ENCODE data around the gene ACAA2.
"Not testable (repeated sequence)": the region's sequence is repeated elsewhere in the genome, so short reads cannot be mapped to it uniquely, and the experiment has no call there.

ACAA2 gene

GRCh38 chr18:49844903-49845302 lies 31.6 kb upstream of the ACAA2 start:
- DNase-seq (ENCODE audit: low read depth in 2 of 2) = no peak

DNA sequence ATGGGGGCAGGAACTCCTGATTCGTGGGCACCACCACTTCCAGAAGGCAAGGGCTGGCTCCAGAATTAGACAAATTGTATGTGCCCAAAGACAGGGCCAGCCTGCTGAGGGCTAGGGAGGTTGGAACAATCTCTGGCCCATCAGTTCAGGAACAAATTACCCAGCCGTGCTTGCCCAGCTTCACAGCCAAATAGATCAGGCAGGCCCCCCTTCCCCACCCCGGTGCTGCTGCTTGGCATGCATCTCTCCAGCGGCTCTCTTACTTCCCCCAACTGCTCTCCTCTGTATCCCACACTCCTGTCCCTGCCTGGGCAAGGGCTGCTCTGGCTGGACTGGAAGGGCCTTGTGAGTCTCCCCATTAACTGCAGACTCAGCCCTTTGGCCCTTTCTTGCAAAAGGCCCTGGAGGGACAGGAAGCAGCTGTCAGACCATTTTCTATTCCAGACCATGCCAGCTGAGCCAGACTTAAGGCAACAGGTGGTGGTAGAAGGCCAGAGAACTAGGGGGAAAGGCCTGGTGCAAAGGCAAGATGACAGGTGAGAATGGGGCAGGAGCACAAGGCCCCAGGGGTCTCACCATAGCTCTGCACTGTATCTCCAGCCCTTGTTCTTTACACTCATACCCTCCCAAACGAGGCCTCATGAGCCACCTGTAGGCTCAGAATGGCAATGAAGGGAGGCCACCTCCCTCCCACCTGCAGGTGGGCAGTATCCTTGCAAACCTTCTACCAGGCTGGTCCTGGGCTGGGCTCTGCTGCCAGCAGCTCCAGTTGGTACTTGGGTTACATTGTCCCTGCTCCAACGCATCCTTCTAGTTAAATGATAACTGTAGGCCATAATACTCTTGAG lies 30.7 kb upstream of the ACAA2 start:
- DNase-seq (ENCODE audit: low read depth in 2 of 2) = no peak

DNA sequence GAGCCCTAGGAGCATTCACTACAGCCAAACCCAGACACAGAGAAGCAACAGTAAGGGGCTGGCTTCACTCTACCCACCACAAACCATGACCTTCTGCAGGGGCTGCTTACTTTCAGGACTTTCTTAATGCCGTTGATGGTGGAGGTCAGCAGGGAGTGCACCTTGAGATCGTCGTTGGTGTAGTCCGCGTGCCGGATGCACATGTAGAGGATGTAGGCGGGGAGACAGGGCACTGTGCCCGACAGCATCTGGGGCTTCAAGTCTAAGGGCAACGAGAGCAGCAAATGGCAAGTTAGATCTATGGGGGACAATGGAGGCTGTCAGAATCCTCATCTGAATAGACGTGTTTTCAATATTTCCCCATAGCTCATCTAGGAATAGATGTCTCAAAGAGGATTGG lies 29.8 kb upstream of the ACAA2 start:
- DNase-seq (ENCODE audit: low read depth in 2 of 2) = no peak

- DNase-seq (ENCODE audit: low read depth in 2 of 2) = no peak
Observed at GRCh38 chr18:49842656-49843055, 29.3 kb upstream of the ACAA2 start.

DNA sequence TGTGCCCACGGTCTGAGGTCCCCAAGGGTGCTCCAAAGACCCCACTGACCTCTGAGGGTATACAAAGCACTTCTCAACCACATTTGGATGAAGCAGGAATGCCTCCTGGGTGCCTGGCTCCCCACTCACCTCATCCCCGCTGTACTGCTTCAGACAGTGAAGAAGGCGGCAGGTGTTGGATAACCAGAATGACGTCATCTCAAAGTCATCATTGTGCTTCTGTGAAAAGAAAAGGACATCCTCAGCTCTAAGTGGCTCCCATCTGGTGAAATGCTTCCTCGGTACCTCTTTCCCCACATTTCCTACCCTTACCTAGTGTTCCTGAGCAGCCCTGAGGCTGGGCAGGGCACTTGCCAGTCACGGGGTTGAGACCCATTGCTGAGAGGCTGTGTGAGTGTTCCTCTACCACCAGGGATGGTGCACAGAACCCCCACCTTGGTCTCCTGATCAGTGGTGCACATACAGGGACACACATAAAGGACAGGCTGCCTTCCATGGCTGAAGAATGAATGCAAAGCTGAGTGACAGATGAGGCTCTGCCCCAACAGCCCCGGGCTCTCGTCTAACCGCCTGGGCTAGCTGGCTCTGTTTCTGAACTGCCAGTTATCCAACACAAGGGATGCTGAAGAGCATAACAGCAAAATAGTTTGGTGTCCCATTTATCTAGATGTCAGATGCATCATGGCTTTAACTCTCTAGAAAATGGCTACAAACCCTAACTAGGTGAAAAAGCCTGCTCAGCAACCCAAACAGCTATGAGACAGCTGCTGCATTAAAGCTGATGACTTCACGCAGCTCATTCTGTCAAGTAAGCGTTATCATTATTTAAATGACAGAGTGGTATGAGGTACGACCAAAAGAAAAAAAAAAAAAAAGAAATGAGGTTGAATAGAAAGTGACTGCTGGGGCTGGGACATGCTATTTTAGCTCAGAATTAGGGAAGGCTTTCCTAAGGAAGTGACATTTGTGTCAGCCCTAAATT lies 28.2 kb upstream of the ACAA2 start:
- no peak for DNase-seq (ENCODE audit: low read depth in 2 of 2)

DNA sequence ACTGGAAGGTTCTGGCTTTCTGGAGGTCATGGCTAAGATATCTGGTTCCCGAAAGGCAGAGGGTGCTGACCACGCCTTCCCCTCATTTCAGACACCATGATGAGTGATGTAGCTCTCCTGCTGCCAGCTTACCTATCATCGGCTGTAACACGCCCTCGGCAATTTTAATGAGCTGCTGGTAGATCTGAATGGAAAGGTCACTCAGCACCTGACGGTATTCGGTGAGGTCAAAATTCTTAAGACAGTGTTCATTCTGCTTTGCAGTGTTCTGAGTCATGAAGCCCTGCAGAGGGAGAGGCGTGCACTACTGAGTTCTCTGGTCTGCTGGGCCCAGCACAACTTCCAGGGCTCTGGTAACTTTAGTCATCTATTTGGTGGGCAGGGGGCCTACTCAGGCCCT lies 25.7 kb upstream of the ACAA2 start:
- no peak for DNase-seq (ENCODE audit: low read depth in 2 of 2)

DNA sequence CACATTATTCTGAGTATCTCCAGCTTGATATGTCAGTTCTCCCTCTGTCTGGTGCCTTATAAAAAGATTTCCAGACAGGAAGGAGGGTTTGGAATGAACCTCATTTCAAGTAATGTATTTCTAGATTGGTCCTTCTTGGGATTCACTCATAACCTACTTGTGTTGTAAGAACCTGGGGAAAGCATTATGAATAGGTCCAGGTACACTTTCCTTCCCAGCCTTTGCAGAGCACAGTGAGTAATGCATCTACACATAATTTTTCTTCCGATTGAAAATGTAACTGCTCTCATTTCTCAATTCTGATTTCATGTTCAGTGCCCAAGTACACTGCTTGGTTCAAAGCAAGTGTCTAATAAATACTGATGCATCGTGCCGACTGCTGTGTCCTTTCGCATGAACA lies 25.0 kb upstream of the ACAA2 start:
- DNase-seq (ENCODE audit: low read depth in 2 of 2) = no peak

DNA sequence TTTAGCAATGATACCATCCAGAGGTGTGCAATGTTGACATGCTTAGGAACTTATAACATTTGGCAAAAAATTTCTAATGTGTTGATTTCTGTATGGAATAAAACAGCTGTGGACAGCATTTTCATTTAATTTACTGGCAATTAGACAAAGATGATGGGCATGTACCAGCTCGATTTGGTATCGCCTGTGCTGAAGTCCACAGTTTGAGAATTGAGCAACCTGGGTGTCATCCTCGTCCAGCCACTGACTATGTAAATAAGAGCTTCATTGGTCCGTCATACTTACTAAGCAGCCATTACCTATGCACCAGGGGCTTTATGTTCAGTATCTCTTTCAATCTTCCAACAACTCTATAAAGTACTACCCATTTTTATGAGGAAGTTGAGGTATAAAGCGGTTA lies 24.6 kb upstream of the ACAA2 start:
- no peak for DNase-seq (ENCODE audit: low read depth in 2 of 2)

- DNase-seq (ENCODE audit: low read depth in 2 of 2) = not testable (repeated sequence)
Observed at GRCh38 chr18:49837316-49837835, 24.0 kb upstream of the ACAA2 start.

GRCh38 chr18:49835405-49835804 lies 22.1 kb upstream of the ACAA2 start:
- DNase-seq (ENCODE audit: low read depth in 2 of 2) = no peak

DNA sequence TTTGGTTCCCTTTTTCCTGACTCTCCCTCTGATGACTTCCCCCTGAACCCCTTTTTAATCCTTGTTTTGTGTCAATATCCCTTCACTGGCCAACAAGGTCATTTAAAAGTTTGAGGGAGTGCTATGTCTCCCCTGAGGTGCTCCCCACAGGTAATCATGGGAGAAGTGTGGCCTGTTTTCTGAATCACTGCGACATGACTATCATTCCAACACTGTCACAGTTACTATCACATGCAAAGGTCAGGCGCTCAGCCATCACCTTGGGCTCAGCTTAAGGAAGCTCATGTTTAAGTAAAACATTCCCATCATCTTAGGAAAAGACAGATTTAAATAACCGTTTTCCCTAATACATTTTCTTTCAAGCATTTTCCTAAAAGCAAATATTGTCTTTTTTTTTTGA lies 20.9 kb upstream of the ACAA2 start:
- no peak for DNase-seq (ENCODE audit: low read depth in 2 of 2)

DNA sequence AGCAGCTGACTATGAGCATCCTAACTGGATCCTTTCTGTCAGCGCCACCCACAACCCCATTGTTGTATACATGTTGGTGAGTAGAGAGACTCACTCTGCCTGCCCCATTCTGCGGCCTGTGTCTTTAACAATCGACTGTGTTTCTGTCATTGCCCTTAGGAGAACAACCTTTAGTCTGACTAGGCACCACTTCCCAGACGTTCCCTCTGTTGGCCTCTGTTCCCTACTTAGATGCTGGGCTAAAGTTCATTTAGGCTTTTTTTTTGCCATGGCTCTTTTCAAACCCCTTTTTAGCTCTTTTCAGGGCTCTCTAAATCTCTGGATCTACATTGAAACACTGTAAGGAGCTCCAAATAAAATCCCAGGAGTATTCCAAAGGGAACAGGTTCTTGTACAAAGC lies 20.5 kb upstream of the ACAA2 start:
- DNase-seq (ENCODE audit: low read depth in 2 of 2) = no peak

GRCh38 chr18:49832221-49832647 lies 18.9 kb upstream of the ACAA2 start:
- no peak for DNase-seq (ENCODE audit: low read depth in 2 of 2)

DNA sequence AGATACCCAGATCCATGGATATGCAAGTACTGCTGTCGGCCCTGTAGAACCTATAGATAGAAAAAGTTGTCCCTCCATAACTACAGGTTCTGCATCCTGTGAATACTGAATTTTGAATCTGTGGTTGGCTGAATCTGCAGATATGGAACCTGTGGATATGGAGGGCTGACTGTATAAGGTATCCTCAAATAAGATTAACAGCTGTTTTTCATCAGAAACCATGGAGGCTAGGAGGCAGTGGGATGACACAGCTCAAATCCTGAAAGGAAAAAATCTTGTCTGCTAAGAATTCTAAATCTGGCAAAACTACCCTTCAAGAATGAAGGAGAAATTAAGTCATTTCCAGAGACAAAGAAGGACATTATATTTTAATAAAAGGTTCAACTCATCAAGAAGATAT lies 14.7 kb upstream of the ACAA2 start:
- DNase-seq (ENCODE audit: low read depth in 2 of 2) = no peak

GRCh38 chr18:49819823-49820671 lies 6.7 kb upstream of the ACAA2 start:
- peak; percentile 6 to 17 for DNase-seq (ENCODE audit: low read depth in 2 of 2)

DNA sequence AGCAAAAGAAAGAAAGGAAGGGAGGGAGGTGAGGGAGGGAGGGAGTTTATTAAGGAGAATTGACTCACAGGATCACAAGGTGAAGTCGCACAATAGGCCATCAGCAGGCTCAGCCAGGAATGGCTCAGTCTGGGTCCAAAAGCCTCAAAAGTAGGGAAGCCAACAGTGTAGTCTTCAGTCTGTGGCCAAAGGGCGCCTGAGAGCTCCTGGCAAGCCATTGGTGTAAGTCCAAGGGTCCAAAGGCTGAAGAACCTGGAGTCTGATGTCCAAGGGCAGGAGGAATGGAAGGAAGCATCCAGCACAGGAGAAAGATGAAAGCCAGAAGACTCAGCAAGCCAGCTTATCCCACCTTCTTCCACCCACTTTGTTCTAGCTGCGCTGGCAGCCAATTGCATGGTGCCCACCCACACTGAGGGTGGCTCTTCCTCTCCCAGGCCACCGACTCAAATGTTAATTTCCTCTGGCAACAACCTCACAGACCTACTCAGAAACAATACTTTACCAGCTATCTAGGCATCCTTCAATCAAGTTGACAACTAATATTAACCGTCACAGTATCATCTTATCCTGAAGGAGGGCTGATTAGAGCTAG lies 5.8 kb upstream of the ACAA2 start:
- DNase-seq (ENCODE audit: low read depth in 2 of 2) = no peak

DNA sequence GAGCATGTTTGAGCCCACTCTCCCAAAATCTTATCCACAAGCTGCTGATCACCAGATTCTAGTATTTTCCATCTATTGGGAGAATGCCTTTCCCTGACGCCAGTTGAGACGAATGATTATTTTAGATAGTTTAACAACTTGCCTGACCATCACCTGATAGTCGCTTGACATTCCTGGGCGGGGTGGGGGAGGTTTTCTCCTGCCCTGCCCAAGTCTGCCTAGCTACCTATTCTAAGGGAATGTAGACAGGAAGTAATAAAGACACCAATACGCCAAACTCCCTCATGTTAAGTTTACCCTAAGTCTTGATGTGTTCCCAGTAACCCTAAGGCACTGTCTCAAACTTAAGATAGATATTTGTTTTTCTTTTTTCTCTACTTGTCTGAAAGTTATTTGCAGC lies 4.6 kb upstream of the ACAA2 start:
- no peak for DNase-seq (ENCODE audit: low read depth in 2 of 2)

GRCh38 chr18:49815927-49816326 lies 2.6 kb upstream of the ACAA2 start:
- DNase-seq (ENCODE audit: low read depth in 2 of 2) = no peak

- DNase-seq (ENCODE audit: low read depth in 2 of 2) = peak; percentile 27 to 31
Observed at GRCh38 chr18:49814147-49814499, 790 bp upstream of the ACAA2 start.

GRCh38 chr18:49813069-49813318 lies 339 bp downstream of the ACAA2 start:
- DNase-seq (ENCODE audit: low read depth in 2 of 2) = no peak

GRCh38 chr18:49812286-49813068 lies 856 bp downstream of the ACAA2 start:
- no peak for DNase-seq (ENCODE audit: low read depth in 2 of 2)

Data from activated CD8-positive, alpha-beta memory T cell treated with anti-CD3 and anti-CD28 coated beads for 4 hours (primary cell).